Adrenal gland (tissue), 12 donors: ENCODE data around the gene RNF214. TPM values are rescaled to one million over a fixed set of nuclear protein-coding genes. Genes with fewer than 3 reads are reported as not detected.
"Not testable (repeated sequence)": the region's sequence is repeated elsewhere in the genome, so short reads cannot be mapped to it uniquely, and the experiment has no call there.

ENCODE experiments used
- DNase-seq, 7 donors: peaks; one replicate each; pipeline ENCODE4 v3.0.0-alpha.2; 2019 to 2020
- H3K27ac ChIP-seq, 5 donors: fragments of 200-600 bp; sonication (generic) in 4 of 5; 1 replicate in 3 of 5; 2 replicates in 2 of 5; pipeline versions ENCODE4 v1.5.1 to v1.8.0; 2016 to 2020; ENCODE audit warnings: mild to moderate bottlenecking in 1 of 5
- H3K27me3 ChIP-seq: fragments of 200-600 bp; 2 replicates; pipeline ENCODE4 v1.8.0; 2021
- H3K36me3 ChIP-seq, 2 donors: fragments of 200-600 bp; replicated peaks in 1 of 2; 1 replicate in 1 of 2; 2 replicates in 1 of 2; pipeline versions ENCODE4 v1.5.1 to v1.8.0; 2018 to 2022
- H3K4me1 ChIP-seq, 2 donors: fragments of 200-600 bp; replicated peaks in 1 of 2; 1 replicate in 1 of 2; 2 replicates in 1 of 2; pipeline versions ENCODE4 v1.5.1 to v1.8.0; 2018 to 2021
- H3K4me3 ChIP-seq, 4 donors: fragments of 200-600 bp; sonication (generic) in 3 of 4; one replicate each; pipeline ENCODE4 v1.5.1; 2016 to 2018
- H3K9me3 ChIP-seq, 3 donors: fragments of 200-600 bp; sonication (generic) in 1 of 3; replicated peaks in 1 of 3; 1 replicate in 2 of 3; 2 replicates in 1 of 3; pipeline versions ENCODE4 v1.5.1 to v1.8.0; 2016 to 2021
- POLR2A ChIP-seq, 2 donors: fragments of 450-650 bp; IDR thresholded peaks; one replicate each; pipeline ENCODE4 v1.6.1; 2017; ENCODE audit warnings: antibody characterized with exemption in 2 of 2, mild to moderate bottlenecking in 2 of 2, moderate library complexity in 1 of 2
- WGBS, 4 donors: extraction: QIAGEN DNeasy Blood & Tissue Kit in 2 of 4; methylation state at CpG; one replicate each; pipeline versions ENCODE4 v1.1.5 to v1.1.7; 2013 to 2017; 5-methylcytosine and 5-hydroxymethylcytosine counted together
- intact Hi-C, 2 donors: fragments of 100-400 bp; cut with DNase I; formaldehyde crosslinking; loops; one replicate each; pipeline versions ENCODE4 v1.14.1 to v1.15.0; 2022 to 2023
- polyA plus RNA-seq, 3 donors: library from polyadenylated mRNA; stranded (reverse); fragments of 200-250 nt in 2 of 3; fragments of 350-450 nt in 1 of 3; fragmentation: Illumina TruSeq in 1 of 3; extraction: RNeasy Lipid Tissue Mini Kit (QIAGEN cat#74804) in 1 of 3; gene quantifications; one replicate each; pipeline ENCODE4 v1.2.3, GENCODE V29; 2013 to 2014
- total RNA-seq, 9 donors: library from RNA; depleted of rRNA in 4 of 9; stranded (reverse); fragments of >200 nt in 4 of 9; fragments of 120-200 nt in 1 of 9; fragmentation: NEBNext Ultra II Directional in 1 of 9; extraction: Animal tissue kit (Norgen Biotek cat#: 25700) in 1 of 9; gene quantifications; one replicate each; pipeline versions ENCODE4 v1.1.0 to v1.2.4, GENCODE V29; 2013 to 2023
- TF ChIP-seq, protein P1 (sequence below), 6 experiments: fragments of 450-650 bp in 4 of 6; fragments of 200-600 bp in 2 of 6; sonication (generic) in 1 of 6; IDR thresholded peaks; 1 replicate in 5 of 6; 2 replicates in 1 of 6; pipeline versions ENCODE4 v1.5.1 to v1.8.0; 2016 to 2021; ENCODE audit warnings: antibody characterized with exemption in 6 of 6, mild to moderate bottlenecking in 2 of 6, moderate library complexity in 1 of 6
- donor health status: healthy with polysubstance abuse.
- donor health status: Bipolar disorder and iron deficiency.
- donor health status: DM: yes; HTN: yes; CAD: no.
- donor health status: DM: no; HTN: no; CAD: no.
- donor health status: DM: no; HTN: no; CAD: no.
- donor health status: DM: yes; HTN: yes; CAD: no.

RNF214 gene
- total and polyA plus RNA-seq, 12 donors: 11.3 to 33.8 (median 20.5) TPM

- Histone ChIP-seq H3K27me3 (no peaks in the 10 kb centered on the region), H3K9me3 (no peaks in the 10 kb centered on the region), H3K4me3 (peak within 1 kb of the TSS in 3 of 4 donors; percentile 48 to 93 (median 80)), H3K4me1 (peaks cover 19 to 41% of the 10 kb centered on the region in 2 donors), H3K27ac (peak within 1 kb of the TSS in 3 of 5 donors; percentile 14 to 36 (median 30)), H3K36me3 (no peaks in the 10 kb centered on the region)
- intact Hi-C loops: loop anchor here (5.0 to 10.0 kb wide), 2 partner anchors 72 to 84 kb away; partner anchors contain the start of genes PCSK7 (in 1 of the 2) and RNF214 (in 1 of the 2)
- TF ChIP-seq, protein P1, sequence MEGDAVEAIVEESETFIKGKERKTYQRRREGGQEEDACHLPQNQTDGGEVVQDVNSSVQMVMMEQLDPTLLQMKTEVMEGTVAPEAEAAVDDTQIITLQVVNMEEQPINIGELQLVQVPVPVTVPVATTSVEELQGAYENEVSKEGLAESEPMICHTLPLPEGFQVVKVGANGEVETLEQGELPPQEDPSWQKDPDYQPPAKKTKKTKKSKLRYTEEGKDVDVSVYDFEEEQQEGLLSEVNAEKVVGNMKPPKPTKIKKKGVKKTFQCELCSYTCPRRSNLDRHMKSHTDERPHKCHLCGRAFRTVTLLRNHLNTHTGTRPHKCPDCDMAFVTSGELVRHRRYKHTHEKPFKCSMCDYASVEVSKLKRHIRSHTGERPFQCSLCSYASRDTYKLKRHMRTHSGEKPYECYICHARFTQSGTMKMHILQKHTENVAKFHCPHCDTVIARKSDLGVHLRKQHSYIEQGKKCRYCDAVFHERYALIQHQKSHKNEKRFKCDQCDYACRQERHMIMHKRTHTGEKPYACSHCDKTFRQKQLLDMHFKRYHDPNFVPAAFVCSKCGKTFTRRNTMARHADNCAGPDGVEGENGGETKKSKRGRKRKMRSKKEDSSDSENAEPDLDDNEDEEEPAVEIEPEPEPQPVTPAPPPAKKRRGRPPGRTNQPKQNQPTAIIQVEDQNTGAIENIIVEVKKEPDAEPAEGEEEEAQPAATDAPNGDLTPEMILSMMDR (IDR thresholded peaks at IDR 0.05): peak in 4 of 6 experiments; percentile 18 to 32 (median 26)
- peak; percentile 46 to 47 for TF ChIP-seq POLR2A (IDR thresholded peaks at IDR 0.05)
- WGBS, 4 donors: 9 to 19% (median 11%) methylated on average over 13 to 29 of the region's 29 CpGs
- DNase-seq: peak; percentile 81 to 90 (median 84)
Observed at GRCh38 chr11:117316197-117316961, 83.9 kb downstream of the RNF214 start, which contains the start of gene BACE1. Gene BACE1 (minus strand): TSS chr11:117316256. CDS start chr11:117315795, 461 bp downstream.

DNA sequence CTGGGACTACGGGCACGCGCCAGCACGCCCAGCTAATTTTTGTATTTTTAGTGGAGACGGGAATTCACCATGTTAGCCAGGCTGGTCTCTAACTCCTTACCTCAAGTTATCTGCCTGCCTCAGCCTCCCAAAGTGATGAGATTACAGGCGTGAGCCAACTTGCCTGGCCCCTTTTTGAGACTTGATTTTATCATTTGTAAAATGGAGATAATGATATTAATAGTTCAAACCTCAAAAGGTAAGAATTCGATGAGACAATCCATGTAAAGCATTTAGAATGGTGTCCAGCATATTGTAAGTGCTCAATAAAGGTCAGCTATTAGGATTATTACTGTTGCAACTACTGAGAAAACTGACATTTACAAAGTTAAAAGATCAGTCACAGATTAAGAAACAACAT lies 86.3 kb downstream of the RNF214 start:
- no peak overlapping the region for H3K4me3 ChIP-seq
- H3K9me3 ChIP-seq: no peaks in the 10 kb centered on the region
- H3K36me3 ChIP-seq: no peaks in the 10 kb centered on the region
- no peak overlapping the region for H3K27ac ChIP-seq
- intact Hi-C loops: loop anchor here (5.0 to 10.0 kb wide), 2 partner anchors 74 to 86 kb away; partner anchors contain the start of genes PCSK7 (in 1 of the 2) and RNF214 (in 1 of the 2)
- TF ChIP-seq, protein P1 (IDR thresholded peaks at IDR 0.05): no peak
- H3K27me3 ChIP-seq: no peaks in the 10 kb centered on the region
- DNase-seq: no peak
- WGBS, 4 donors: 85 to 92% (median 85%) methylated on average over 6 to 7 of the region's 7 CpGs
- peaks cover 16 to 24% of the 10 kb centered on the region in 2 donors for H3K4me1 ChIP-seq

GRCh38 chr11:117319214-117319840 lies 86.9 kb downstream of the RNF214 start:
- intact Hi-C loops: loop anchor here (5.0 to 10.0 kb wide), 2 partner anchors 75 to 87 kb away; partner anchors contain the start of genes PCSK7 (in 1 of the 2) and RNF214 (in 1 of the 2)

DNA sequence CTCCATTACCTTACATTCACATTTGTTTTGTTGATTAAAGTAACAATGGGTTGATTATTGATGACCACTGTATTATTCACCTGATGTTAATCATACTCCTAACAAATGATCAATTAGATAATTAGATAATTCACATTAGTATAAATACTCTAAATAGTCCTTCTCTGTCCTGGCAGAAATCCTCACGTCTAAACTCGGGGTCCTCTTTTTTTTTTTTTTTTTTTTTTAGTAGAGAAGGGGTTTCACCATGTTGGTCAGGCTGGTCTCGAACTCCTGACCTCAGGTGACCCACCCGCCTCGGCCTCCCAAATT lies 94.7 kb downstream of the RNF214 start:
- 8 to 14% (median 11%) methylated on average over 5 of the region's 5 CpGs for WGBS, 4 donors
- H3K27me3 ChIP-seq, intact Hi-C loops, H3K9me3 ChIP-seq, H3K36me3 ChIP-seq, DNase-seq: not testable (repeated sequence)
- peak overlapping the region in 3 of 5 donors; percentile 88 to 97 (median 91) for H3K27ac ChIP-seq
- peak overlapping the region in 1 of 4 donors; percentile 90 for H3K4me3 ChIP-seq
- peaks cover 9 to 11% of the 10 kb centered on the region in 2 donors for H3K4me1 ChIP-seq

More at GRCh38 chr11:117319214-117319840, 86.9 kb downstream of the RNF214 start:
- no peak for DNase-seq
- H3K36me3 ChIP-seq: no peaks in the 10 kb centered on the region
- peaks cover 10 to 18% of the 10 kb centered on the region in 2 donors for H3K4me1 ChIP-seq
- no peak overlapping the region for H3K27ac ChIP-seq
- H3K4me3 ChIP-seq: no peak overlapping the region
- no peaks in the 10 kb centered on the region for H3K27me3 ChIP-seq
- 69 to 74% (median 70%) methylated on average over 5 of the region's 5 CpGs for WGBS, 4 donors
- H3K9me3 ChIP-seq: no peaks in the 10 kb centered on the region
- no peak for TF ChIP-seq POLR2A (IDR thresholded peaks at IDR 0.05)
- TF ChIP-seq, protein P1 (IDR thresholded peaks at IDR 0.05): no peak
